HG03469 (cell line): ENCODE data around the gene CTXND1.
"Not testable (repeated sequence)": the region's sequence is repeated elsewhere in the genome, so short reads cannot be mapped to it uniquely, and the experiment has no call there.

Experiments
- ATAC-seq: cut with Tn5 transposase; IDR thresholded peaks from one replicate; pipeline ENCODE4 v1.9.1; 2021; ENCODE audit warnings: mild to moderate bottlenecking, moderate library complexity, moderate number of reproducible peaks; ENCODE audit not compliant: unreplicated experiment

The CTXND1 gene

DNA sequence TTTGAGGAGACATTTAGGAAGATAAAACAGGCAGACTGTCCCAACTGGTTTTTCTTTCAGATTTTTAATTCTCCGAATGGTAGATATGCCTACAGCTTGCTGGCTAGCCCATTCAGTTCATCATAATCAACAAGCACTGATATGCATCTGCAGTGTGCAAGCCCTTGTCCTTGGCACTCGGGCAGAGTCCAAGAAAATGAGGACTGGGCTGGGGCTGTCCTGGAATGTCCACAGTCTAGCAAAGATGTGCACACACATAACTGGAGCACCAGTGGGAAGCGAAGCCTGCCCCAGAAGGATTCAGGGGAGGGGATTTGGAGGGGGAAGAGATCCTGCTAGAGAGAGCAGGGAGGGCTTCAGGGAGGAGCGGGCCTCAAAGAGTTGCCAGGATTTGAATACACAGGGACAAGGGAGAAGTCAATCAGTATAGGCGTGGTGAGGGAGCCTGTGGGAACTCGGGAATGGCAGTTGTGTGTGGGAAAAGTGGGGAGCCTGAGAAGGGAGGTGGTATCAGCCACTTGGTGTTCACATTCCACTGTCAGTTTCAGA, 90.5 kb downstream of the CTXND1 start:
- no peak for ATAC-seq

- ATAC-seq, result no peak
These were observed 91.3 kb downstream of the CTXND1 start for GRCh38 chr15:80160570-80161156.

DNA sequence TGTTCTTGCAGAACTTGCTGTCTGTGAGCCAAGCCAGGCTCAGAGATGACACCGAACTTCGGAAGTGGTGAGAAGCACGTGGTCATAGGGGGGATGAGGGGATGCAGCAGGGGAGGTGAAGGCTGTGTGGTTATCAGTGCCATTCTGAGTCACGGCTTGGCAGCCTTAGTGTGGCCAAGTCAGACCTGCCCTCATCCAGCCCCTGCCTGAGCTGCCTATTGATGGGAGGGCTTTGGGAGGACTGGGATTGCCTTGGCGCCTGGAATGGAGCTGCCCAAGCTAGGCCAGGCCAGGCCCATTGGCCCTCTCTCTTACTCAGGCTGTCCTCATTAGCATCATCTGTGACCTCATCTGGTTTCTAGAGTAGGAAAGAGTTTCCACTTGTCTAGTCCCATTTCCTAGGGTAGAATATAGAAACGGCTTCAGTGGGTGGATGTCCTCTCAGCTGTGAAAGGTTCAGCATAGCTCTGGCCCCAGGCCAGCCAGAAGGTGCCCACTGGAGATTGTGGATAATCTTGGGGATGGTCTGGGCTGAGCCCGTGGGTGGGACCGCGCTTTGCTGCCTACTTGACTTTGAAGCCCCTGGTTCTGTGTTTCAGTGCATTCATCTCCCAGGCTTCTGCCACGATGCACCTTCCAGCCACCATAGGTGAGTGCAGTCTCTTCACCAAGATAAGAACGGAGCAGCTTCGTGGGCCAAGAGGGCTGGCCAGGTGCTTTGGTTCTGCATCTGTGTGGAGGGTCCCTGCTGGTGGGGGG, 92.0 kb downstream of the CTXND1 start:
- ATAC-seq, result no peak

DNA sequence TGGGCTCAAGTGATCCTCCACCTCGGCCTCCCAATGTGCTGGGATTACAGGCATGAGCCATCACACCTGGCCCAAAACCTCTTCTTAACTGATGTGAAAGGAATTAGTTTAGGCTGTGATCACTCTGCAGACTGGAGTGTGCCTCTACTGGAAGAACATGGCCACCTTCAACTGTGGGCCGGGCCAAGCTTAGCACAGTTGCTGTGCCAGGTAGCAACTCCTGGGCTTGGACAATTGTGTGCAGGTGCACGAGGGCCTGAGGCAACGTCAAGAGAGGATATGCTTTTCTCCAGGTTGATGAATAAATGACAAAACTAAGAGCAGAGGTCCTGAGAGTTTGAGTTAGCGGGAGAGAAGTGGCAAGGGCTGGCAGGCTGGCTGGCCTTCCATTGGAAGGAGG, 92.7 kb downstream of the CTXND1 start:
- no peak for ATAC-seq

DNA sequence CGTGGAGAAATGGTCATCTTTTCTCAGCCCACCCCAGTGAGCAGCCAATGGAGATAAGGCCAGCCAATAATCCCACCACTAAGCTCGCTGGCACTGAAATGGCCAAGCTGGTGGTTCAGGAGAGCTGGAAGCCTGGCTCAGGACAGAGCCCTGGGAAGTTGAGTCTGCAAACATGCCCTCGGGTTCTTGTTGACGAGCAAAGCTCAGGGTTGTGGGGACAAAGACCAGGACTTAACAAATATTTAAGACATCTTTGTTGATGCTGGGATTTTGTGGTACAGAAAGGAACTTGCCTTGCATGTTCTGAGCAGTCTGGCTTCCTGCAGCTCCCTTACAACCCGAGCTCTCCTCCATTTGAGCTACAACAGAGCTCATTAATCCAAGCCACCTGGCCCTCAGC, 94.8 kb downstream of the CTXND1 start:
- ATAC-seq, result no peak

DNA sequence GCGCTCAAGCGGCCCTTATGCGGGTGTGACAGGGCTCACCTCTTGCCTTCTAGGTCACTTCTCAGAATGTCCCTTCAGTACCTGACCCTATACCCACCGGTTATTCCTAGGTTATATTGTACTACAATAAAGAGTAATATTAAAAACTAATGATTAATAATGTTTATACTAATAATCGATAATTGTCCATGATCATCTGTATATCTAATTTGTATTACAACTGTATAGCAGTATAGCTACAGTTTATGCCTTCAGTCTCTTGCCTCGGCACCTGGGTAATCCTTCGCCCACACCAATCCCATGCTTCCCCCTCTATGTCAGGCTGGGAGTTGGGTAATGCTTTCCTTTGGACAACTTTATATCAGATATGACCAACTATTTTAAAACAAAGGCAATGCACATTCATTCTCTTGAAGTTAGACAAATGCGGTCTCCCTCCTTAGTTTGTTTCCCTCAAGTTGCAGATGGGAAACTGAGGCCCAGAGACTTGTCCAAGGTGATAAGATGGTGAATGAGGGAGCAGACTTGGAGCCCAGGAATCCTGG, 95.8 kb downstream of the CTXND1 start:
- ATAC-seq, result no peak

DNA sequence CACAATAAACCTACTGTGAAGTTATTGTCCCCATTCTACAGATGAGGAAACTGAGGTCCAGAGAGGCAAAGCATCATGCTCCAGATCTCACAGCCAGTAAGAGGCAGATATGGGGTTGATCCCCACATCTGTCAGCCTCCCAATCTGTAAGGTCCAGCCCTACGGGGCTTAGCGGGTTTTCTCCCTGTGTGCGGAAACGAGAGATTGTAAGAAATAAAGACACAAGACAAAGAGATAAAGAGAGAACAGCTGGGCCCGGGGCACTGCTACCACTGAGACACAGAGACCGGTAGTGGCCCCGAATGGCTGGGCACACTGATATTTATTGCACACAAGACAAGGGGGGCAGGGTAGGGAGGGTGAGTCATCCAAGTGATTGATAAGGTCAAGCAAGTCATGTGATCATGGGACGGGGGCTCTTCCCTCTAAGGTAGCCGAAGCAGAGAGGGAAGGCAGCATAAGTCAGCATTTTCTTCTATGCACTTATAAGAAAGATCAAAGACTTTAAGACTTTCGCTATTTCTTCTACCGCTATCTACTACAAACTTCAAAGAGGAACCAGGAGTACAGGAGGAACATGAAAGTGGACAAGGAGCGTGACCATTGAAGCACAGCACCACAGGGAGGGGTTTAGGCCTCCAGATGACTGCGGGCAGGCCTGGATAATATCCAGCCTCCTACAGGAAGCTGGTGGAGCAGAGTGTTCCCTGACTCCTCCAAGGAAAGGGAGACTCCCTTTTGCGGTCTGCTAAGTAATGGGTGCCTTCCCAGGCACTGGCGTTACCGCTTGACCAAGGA, 96.4 kb downstream of the CTXND1 start:
- ATAC-seq, result not testable (repeated sequence)

GRCh38 chr15:80155001-80155377, 97.0 kb downstream of the CTXND1 start:
- ATAC-seq, result no peak

DNA sequence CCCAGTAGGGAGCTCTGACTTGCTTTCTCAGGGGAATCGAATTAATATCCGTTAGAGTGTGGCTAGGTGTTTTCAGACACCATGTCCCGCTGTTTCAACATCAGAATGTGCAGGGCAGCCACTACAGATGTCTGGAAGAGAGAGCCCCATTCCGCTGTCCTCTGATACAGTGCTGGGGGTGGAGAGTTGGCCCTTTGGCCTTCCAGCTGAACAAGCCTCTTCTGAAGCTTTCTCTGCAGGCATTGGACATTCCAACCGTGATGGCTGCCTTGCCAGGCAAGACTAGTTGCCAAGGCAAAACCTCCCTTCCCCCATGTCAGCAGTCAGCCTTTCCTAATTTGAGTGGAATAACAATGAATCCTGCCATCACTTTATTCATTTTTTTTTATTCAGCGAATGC, 97.7 kb downstream of the CTXND1 start:
- no peak for ATAC-seq

DNA sequence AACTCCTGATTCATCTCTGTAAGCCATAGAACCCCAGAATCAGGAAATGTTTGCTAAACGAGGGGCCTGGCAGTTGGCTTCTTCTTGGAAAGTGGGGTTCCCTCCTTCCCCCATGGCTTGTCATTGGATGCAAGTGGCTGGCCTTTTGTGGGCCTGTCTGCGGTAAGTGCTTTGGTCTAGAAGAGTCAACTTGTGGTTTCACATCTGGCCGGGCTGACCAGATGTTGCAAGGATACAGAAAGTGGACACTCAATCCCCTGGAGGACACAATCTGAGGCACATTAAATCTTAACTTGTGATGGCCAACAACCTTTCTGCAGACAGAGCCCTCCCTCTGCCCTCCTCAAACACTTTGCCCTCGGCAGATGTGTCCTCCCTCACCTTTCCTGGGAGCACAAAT, 98.1 kb downstream of the CTXND1 start:
- no peak for ATAC-seq

DNA sequence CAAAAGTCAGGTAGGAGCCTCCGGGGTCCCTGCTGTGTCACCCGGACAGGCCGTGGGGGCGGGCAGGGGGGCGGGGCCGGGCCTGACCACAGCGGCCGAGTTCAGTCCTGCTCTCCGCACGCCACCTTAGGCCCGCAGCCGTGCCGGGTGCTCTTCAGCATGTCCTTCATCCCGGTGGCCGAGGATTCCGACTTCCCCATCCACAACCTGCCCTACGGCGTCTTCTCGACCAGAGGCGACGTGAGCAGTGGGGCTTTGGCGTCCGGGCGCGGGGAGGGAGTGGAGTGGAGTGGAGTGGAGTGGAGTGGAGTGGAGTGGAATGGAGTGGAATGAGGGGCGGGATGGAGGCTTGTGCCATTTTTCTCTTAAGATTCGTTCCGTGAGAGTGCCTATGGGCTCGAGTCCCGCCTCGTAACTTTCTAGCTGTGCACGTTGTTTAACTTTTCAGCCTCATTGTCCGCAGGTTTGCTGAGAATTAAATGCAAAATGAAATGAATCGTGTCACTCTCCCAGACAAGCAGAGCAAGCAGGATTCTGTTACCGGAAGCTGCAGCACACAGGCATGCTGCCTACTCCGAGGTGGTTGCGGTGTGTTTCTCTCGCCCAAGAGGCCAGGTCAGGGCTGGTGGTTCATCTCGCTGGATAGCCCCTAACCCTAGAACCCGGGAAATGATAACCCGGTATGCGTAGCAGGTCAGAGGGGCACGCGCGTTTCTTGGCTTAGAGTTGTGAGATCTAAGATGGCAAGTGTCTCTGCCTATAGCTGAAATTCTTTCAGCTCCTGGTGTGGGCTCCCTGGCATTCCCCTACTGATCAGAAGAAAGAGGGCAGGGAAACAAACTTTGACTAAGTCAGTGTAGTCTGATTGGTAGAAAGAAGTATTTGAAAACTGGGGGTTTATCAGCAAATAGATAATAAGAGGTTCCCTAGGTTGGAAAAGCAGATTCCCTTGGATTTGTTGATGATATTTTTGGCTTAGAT, 98.8 kb downstream of the CTXND1 start, which contains the start of gene FAH:
Gene FAH, plus strand, starts transcription at position 104 of the 981 bp plus-strand sequence. Its CDS starts 56 bp downstream, at position 160.
- peak; percentile 11 for ATAC-seq

- peak; percentile 37 for ATAC-seq
These were observed 99.7 kb downstream of the CTXND1 start for GRCh38 chr15:80152180-80152895.

DNA sequence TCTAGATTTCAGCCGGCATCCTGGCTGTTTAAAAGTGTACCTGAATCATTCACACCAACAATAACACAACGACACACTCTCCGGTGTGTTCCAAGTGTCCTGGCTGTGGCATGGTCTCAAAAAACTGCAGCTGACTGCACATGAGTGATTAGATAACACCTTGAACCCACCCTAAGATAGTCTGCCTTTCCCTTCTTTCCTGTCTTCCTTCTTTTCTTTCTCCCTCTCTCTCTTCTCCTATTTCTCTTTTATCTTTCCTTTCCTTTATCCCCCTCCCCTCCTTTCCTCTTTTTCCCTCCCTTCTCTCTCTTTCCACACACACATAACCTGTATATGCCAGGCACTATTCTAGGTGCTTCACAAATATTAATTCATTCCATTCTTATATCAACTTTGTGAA, 100.4 kb downstream of the CTXND1 start:
- ATAC-seq, result no peak

GRCh38 chr15:80151148-80151547, 100.9 kb downstream of the CTXND1 start:
- no peak for ATAC-seq
